Mammary epithelial cell (primary cell): ENCODE data around the gene NME7.

ENCODE experiments used
- EZH2 ChIP-seq: IDR thresholded peaks from 2 replicates; pipeline ENCODE4 v1.6.1; 2012; ENCODE audit warnings: low read length, inconsistent platforms, borderline replicate concordance
- TF ChIP-seq, protein P1 (sequence below), 2 donors: IDR thresholded peaks in 1 of 2; conservative IDR thresholded peaks in 1 of 2; 2 replicates each; pipeline ENCODE4 v1.5.1; 2011 to 2012; ENCODE audit warnings: inconsistent platforms in 2 of 2, low read length in 2 of 2, mild to moderate bottlenecking in 2 of 2, control low read depth in 1 of 2, low read depth in 1 of 2; ENCODE audit not compliant: insufficient read depth in 1 of 2; ENCODE audit errors: extremely low read depth in 1 of 2

DNA sequence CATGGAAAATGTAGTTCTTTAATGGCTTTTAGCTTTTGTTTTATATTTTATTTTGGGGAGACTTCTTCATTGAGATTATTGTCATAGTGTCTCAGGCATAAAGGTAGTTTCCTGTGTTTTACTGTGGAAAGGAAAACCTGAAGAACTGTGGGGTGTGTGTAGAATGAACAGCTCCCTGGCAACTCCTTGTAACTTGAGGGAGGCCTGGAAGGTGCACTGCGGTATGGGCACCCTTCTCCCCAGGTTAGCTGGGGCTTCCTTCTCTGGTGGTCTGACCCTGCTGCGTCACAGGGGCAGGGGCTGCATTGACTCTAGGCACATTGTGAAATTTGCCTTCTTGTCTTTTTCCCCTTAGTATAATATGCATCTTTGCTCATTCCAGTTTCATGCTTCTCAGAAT is 259.4 kb downstream of the NME7 start:
- TF ChIP-seq EZH2, result no peak
- TF ChIP-seq, protein P1, sequence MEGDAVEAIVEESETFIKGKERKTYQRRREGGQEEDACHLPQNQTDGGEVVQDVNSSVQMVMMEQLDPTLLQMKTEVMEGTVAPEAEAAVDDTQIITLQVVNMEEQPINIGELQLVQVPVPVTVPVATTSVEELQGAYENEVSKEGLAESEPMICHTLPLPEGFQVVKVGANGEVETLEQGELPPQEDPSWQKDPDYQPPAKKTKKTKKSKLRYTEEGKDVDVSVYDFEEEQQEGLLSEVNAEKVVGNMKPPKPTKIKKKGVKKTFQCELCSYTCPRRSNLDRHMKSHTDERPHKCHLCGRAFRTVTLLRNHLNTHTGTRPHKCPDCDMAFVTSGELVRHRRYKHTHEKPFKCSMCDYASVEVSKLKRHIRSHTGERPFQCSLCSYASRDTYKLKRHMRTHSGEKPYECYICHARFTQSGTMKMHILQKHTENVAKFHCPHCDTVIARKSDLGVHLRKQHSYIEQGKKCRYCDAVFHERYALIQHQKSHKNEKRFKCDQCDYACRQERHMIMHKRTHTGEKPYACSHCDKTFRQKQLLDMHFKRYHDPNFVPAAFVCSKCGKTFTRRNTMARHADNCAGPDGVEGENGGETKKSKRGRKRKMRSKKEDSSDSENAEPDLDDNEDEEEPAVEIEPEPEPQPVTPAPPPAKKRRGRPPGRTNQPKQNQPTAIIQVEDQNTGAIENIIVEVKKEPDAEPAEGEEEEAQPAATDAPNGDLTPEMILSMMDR (conservative IDR thresholded peaks at IDR 0.05 in 1 of 2, IDR thresholded peaks at IDR 0.05 in 1 of 2; ENCODE audit: extremely low read depth in 1 of 2, insufficient read depth in 1 of 2, low read depth in 1 of 2, low read length in 2 of 2), result no peak
